ENCODE data around the gene EIF2AK2.

EIF2AK2 gene

GRCh38 chr2:37171624-37171950 is 14.8 kb upstream of the EIF2AK2 start:
- DNase-seq (ENCODE audit: low read depth): no peak

- DNase-seq (ENCODE audit: low read depth): no peak
Observed at GRCh38 chr2:37168217-37168981, 11.6 kb upstream of the EIF2AK2 start.

GRCh38 chr2:37167636-37168180 is 10.9 kb upstream of the EIF2AK2 start:
- no peak for DNase-seq (ENCODE audit: low read depth)

- DNase-seq (ENCODE audit: low read depth): no peak
Observed at GRCh38 chr2:37164757-37165156, 8.0 kb upstream of the EIF2AK2 start.

- no peak for DNase-seq (ENCODE audit: low read depth)
Observed at GRCh38 chr2:37156071-37156856, 516 bp downstream of the EIF2AK2 start.

GRCh38 chr2:37154785-37155184 is 2.0 kb downstream of the EIF2AK2 start:
- no peak for DNase-seq (ENCODE audit: low read depth)

- no peak for DNase-seq (ENCODE audit: low read depth)
Observed at GRCh38 chr2:37153224-37153623, 3.6 kb downstream of the EIF2AK2 start.

GRCh38 chr2:37149626-37150322 is 7.0 kb downstream of the EIF2AK2 start:
- DNase-seq (ENCODE audit: low read depth): no peak

- no peak for DNase-seq (ENCODE audit: low read depth)
Observed at GRCh38 chr2:37148325-37148724, 8.5 kb downstream of the EIF2AK2 start.

- no peak for DNase-seq (ENCODE audit: low read depth)
Observed at GRCh38 chr2:37146062-37146461, 10.7 kb downstream of the EIF2AK2 start.

- no peak for DNase-seq (ENCODE audit: low read depth)
Observed at GRCh38 chr2:37143974-37144373, 12.8 kb downstream of the EIF2AK2 start.

- DNase-seq (ENCODE audit: low read depth): no peak
Observed at GRCh38 chr2:37142546-37142945, 14.2 kb downstream of the EIF2AK2 start.

GRCh38 chr2:37132914-37133313 is 23.9 kb downstream of the EIF2AK2 start:
- no peak for DNase-seq (ENCODE audit: low read depth)

- DNase-seq (ENCODE audit: low read depth): no peak
Observed at GRCh38 chr2:37125416-37125815, 31.4 kb downstream of the EIF2AK2 start.

GRCh38 chr2:37119157-37119556 is 37.6 kb downstream of the EIF2AK2 start:
- DNase-seq (ENCODE audit: low read depth): no peak

GRCh38 chr2:37117566-37117965 is 39.2 kb downstream of the EIF2AK2 start:
- DNase-seq (ENCODE audit: low read depth): no peak

GRCh38 chr2:37111958-37112357 is 44.8 kb downstream of the EIF2AK2 start:
- DNase-seq (ENCODE audit: low read depth): no peak

GRCh38 chr2:37110306-37111212 is 46.2 kb downstream of the EIF2AK2 start:
- no peak for DNase-seq (ENCODE audit: low read depth)

GRCh38 chr2:37109523-37109922 is 47.3 kb downstream of the EIF2AK2 start:
- DNase-seq (ENCODE audit: low read depth): no peak

- no peak for DNase-seq (ENCODE audit: low read depth)
Observed at GRCh38 chr2:37105150-37105549, 51.6 kb downstream of the EIF2AK2 start.

- DNase-seq (ENCODE audit: low read depth): no peak
Observed at GRCh38 chr2:37104178-37104577, 52.6 kb downstream of the EIF2AK2 start.

- no peak for DNase-seq (ENCODE audit: low read depth)
Observed at GRCh38 chr2:37102588-37102987, 54.2 kb downstream of the EIF2AK2 start.
